Thymus (tissue), 11 donors: ENCODE results near the gene ZBTB25. TPM values are rescaled to one million over a fixed set of nuclear protein-coding genes. Genes with fewer than 3 reads are reported as not detected.
A peak's percentile ranks its signal among the peaks of the same experiment; 100 is the strongest.
"Not testable (repeated sequence)": the region's sequence is repeated elsewhere in the genome, so short reads cannot be mapped to it uniquely, and the experiment has no call there.

ENCODE experiments used
- DNase-seq, 9 donors: peaks; one replicate each; pipeline ENCODE4 v3.0.0-alpha.2; 2013; ENCODE audit warnings: low spot score in 9 of 9, low read depth in 6 of 9, missing footprints in 1 of 9
- H3K27ac ChIP-seq, 2 donors: one replicate each; pipeline ENCODE4 v1.5.1; 2013; ENCODE audit warnings: control low read depth in 1 of 2, low read depth in 1 of 2, low read length in 1 of 2, mild to moderate bottlenecking in 1 of 2, moderate library complexity in 1 of 2
- H3K27me3 ChIP-seq, 2 donors: one replicate each; pipeline ENCODE4 v1.5.1; 2013; ENCODE audit warnings: low read length in 1 of 2; ENCODE audit not compliant: control insufficient read depth in 2 of 2, insufficient read depth in 1 of 2
- H3K36me3 ChIP-seq, 2 donors: one replicate each; pipeline ENCODE4 v1.5.1; 2013; ENCODE audit warnings: low read length in 1 of 2, mild to moderate bottlenecking in 1 of 2, moderate library complexity in 1 of 2; ENCODE audit not compliant: control insufficient read depth in 2 of 2, insufficient read depth in 2 of 2
- H3K4me1 ChIP-seq, 2 donors: one replicate each; pipeline ENCODE4 v1.5.1; 2013; ENCODE audit warnings: low read length in 2 of 2; ENCODE audit not compliant: control insufficient read depth in 2 of 2, insufficient read depth in 2 of 2
- H3K4me3 ChIP-seq, 2 donors: one replicate each; pipeline ENCODE4 v1.5.1; 2013; ENCODE audit warnings: low read length in 2 of 2, control low read depth in 1 of 2, mild to moderate bottlenecking in 1 of 2
- H3K9me3 ChIP-seq, 2 donors: one replicate each; pipeline ENCODE4 v1.5.1; 2013; ENCODE audit warnings: low read length in 1 of 2, mild to moderate bottlenecking in 1 of 2; ENCODE audit not compliant: control insufficient read depth in 2 of 2, insufficient read depth in 1 of 2
- WGBS: extraction: QIAGEN DNeasy Blood & Tissue Kit; methylation state at CpG from one replicate; pipeline ENCODE4 v1.1.7; 2013; 5-methylcytosine and 5-hydroxymethylcytosine counted together
- polyA plus RNA-seq: library from polyadenylated mRNA; stranded (reverse); fragments of 200-250 nt; gene quantifications from one replicate; pipeline ENCODE4 v1.2.3, GENCODE V29; 2013
- total RNA-seq: library from RNA; stranded (reverse); fragments of 120-200 nt; gene quantifications from one replicate; pipeline ENCODE4 v1.2.4, GENCODE V29; 2013
- donor health status: healthy.

The ZBTB25 gene
- total and polyA plus RNA-seq, 2 donors: 10.6 to 15.0 TPM

DNA sequence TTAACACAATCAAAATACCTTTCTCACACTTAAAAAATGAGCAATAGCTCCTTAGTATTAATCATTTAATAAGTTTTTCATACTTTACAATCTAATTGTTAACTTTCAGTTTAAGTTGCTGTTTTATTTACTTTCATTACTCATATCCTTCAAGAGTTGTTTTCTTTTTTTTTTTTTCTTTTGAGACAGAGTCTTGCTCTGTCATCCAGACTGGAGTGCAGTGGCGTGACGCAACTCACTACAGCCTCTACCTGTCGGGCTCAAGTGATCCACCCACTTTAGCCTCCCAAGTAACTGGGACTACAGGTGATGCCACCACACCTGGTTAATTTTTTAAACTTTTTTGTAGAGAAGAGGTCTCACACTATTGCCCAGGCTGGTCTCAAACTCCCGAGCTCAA, 17.1 kb upstream of the ZBTB25 start:
- Histone ChIP-seq H3K27ac (no peak overlapping the region), H3K4me1 (no peaks in the 10 kb centered on the region), H3K9me3 (no peaks in the 10 kb centered on the region), H3K4me3 (no peak overlapping the region), H3K36me3 (peaks cover 10 to 22% of the 10 kb centered on the region in 2 donors), H3K27me3 (no peaks in the 10 kb centered on the region)
- 99% methylated on average over 4 of the region's 4 CpGs for WGBS
- no peak for DNase-seq

DNA sequence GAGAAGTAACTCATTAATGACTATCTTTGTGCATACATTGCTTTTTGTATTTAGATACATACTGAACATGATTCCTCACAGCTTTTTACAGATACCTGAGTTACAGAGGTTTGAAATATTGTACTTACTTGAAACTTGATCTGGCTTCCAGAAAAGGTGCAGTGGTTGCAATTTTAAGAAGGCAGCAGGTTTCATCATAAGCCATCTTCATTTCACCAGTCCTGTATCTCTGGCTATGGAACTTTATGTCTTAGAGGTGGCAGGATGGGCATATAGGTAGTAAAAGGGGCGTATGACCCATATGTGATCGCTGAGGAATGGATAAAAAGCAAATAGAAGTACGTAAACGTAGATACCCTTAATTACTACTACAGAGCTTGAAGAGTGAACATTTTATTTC, 14.6 kb upstream of the ZBTB25 start:
- H3K9me3 ChIP-seq: no peaks in the 10 kb centered on the region
- no peak overlapping the region for H3K4me3 ChIP-seq
- no peak overlapping the region for H3K27ac ChIP-seq
- peaks cover 8 to 19% of the 10 kb centered on the region in 2 donors for H3K36me3 ChIP-seq
- H3K27me3 ChIP-seq: no peaks in the 10 kb centered on the region
- WGBS: 96% methylated on average over 4 of the region's 4 CpGs
- H3K4me1 ChIP-seq: no peaks in the 10 kb centered on the region
- DNase-seq: no peak

DNA sequence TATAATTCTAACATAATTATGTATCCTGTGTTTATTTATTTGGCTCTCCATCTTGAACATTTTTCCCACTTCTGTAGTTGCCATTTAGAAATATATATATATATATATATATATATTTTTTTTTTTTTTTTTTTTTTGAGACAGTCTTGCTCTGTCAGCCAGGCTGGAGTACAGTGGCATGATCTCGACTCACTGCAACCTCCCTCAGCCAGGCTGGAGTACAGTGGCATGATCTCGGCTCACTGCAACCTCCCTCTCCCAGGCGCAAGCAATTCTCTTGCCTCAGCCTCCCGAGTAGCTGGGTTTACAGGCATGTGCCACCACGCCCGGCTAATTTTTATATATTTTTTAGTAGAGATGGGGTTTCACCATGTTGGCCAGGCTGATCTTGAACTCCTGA, 14.0 kb upstream of the ZBTB25 start:
- 98% methylated on average over 6 of the region's 6 CpGs for WGBS
- H3K4me1 ChIP-seq, H3K9me3 ChIP-seq, DNase-seq, H3K27ac ChIP-seq, H3K27me3 ChIP-seq, H3K4me3 ChIP-seq: not testable (repeated sequence)
- H3K36me3 ChIP-seq: peaks cover 3 to 13% of the 10 kb centered on the region in 2 donors

- 98% methylated on average over 1 of the region's 1 CpG for WGBS
- H3K4me1 ChIP-seq: no peaks in the 10 kb centered on the region
- no peaks in the 10 kb centered on the region for H3K9me3 ChIP-seq
- H3K27ac ChIP-seq: no peak overlapping the region
- no peak overlapping the region for H3K4me3 ChIP-seq
- DNase-seq: no peak
- H3K36me3 ChIP-seq: peaks cover 0 to 6% of the 10 kb centered on the region in 2 donors
- H3K27me3 ChIP-seq: no peaks in the 10 kb centered on the region
Measured at GRCh38 chr14:64516969-64517368, 13.3 kb upstream of the ZBTB25 start.

DNA sequence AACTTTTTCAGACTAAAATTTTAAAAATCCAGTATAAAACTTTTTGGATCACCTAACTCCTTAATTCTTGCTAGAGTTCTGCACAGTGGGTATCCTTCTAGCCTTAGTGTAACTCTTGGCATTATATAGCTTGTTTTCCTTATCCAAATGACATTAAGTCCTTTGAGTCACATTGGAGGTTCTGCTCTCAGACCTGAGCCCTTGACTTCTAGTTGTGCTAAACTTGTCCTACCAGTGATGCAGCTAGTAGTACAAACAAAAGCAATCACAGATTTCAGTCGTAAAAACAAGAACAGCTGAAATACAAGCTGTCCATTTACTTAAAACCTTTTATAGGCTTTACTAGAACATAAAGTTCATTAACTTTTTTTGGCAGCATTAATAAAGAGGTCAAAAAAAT, 11.4 kb upstream of the ZBTB25 start:
- H3K9me3 ChIP-seq: no peaks in the 10 kb centered on the region
- H3K27ac ChIP-seq: no peak overlapping the region
- H3K4me3 ChIP-seq: no peak overlapping the region
- 86% methylated on average over 1 of the region's 1 CpG for WGBS
- H3K36me3 ChIP-seq: peaks cover 0 to 5% of the 10 kb centered on the region in 2 donors
- no peak for DNase-seq
- no peaks in the 10 kb centered on the region for H3K27me3 ChIP-seq
- peaks cover 7 to 13% of the 10 kb centered on the region in 2 donors for H3K4me1 ChIP-seq

GRCh38 chr14:64513271-64513670, 9.6 kb upstream of the ZBTB25 start:
- H3K4me3 ChIP-seq: no peak overlapping the region
- no peaks in the 10 kb centered on the region for H3K27me3 ChIP-seq
- WGBS: 97% methylated on average over 2 of the region's 2 CpGs
- peaks cover 7 to 21% of the 10 kb centered on the region in 2 donors for H3K4me1 ChIP-seq
- H3K9me3 ChIP-seq: no peaks in the 10 kb centered on the region
- no peak for DNase-seq
- no peak overlapping the region for H3K27ac ChIP-seq
- H3K36me3 ChIP-seq: peaks cover 0 to 5% of the 10 kb centered on the region in 2 donors

- peaks cover 7 to 36% of the 10 kb centered on the region in 2 donors for H3K4me1 ChIP-seq
- peaks cover 0 to 5% of the 10 kb centered on the region in 2 donors for H3K36me3 ChIP-seq
- H3K9me3 ChIP-seq: no peaks in the 10 kb centered on the region
- peak overlapping the region in 1 of 2 donors; percentile 45 for H3K27ac ChIP-seq
- H3K27me3 ChIP-seq: no peaks in the 10 kb centered on the region
- WGBS: 15% methylated on average over 4 of the region's 4 CpGs
- no peak overlapping the region for H3K4me3 ChIP-seq
- peak in 8 of 9 donors; percentile 61 to 84 (median 78) for DNase-seq
Measured at GRCh38 chr14:64510825-64511671, 7.4 kb upstream of the ZBTB25 start.

DNA sequence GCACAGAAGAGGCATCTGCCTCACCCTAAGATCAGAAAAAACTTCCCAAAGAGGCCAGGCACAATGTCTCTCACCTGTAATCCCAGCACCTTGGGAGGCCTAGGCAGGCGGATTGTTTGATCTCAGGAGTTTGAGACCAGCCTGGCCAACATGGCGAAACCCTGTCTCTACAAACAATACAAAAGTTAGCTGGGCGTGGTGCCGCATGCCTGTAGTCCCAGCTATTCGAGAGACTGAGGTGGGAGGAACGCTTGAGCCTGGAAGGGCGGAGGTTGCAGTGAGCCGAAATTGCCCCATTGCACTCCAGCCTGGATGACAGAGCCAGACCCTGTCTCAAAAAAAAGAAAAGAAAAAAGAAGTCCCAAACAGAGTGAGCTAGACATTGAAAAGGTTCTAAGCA, 5.4 kb upstream of the ZBTB25 start:
- DNase-seq: no peak
- Histone ChIP-seq H3K36me3 (peaks cover 0 to 5% of the 10 kb centered on the region in 2 donors), H3K4me1 (peaks cover 7 to 43% of the 10 kb centered on the region in 2 donors), H3K27ac (no peak overlapping the region), H3K9me3 (no peaks in the 10 kb centered on the region), H3K4me3 (no peak overlapping the region), H3K27me3 (no peaks in the 10 kb centered on the region)
- 99% methylated on average over 8 of the region's 8 CpGs for WGBS

- peak in 1 of 9 donors; percentile 27 for DNase-seq
- Histone ChIP-seq H3K4me1 (peaks cover 7 to 43% of the 10 kb centered on the region in 2 donors), H3K4me3 (no peak overlapping the region), H3K9me3 (no peaks in the 10 kb centered on the region), H3K36me3 (peaks cover 0 to 5% of the 10 kb centered on the region in 2 donors), H3K27ac (no peak overlapping the region), H3K27me3 (no peaks in the 10 kb centered on the region)
- 30% methylated on average over 1 of the region's 1 CpG for WGBS
Measured at GRCh38 chr14:64508215-64508776, 4.7 kb upstream of the ZBTB25 start.
